ENCODE results near the gene UGGT1. TPM values are rescaled to one million over a fixed set of nuclear protein-coding genes. Genes with fewer than 3 reads are reported as not detected.
"Not testable (repeated sequence)": the region's sequence is repeated elsewhere in the genome, so short reads cannot be mapped to it uniquely, and the experiment has no call there.

The UGGT1 gene
- total RNA-seq, 1 experiment from 2014 or later = 55.9 TPM

- Histone ChIP-seq H3K4me2 (ENCODE audit: insufficient read depth, insufficient read length, low read length) (no peak overlapping the region), H2BK5ac (ENCODE audit: insufficient read length, low read length) (no peak overlapping the region), H3K9me3 (ENCODE audit: control insufficient read depth, low read depth, low read length) (no peaks in the 10 kb centered on the region), H3K79me2 (ENCODE audit: insufficient read depth, low read length) (no peaks in the 10 kb centered on the region), H2BK120ac (ENCODE audit: low read depth, low read length, poor library complexity, severe bottlenecking) (no peak overlapping the region), H3K4ac (ENCODE audit: low read depth, low read length) (no peak overlapping the region), H2BK12ac (ENCODE audit: insufficient read length, low read depth, low read length) (no peak overlapping the region), H2AK5ac (ENCODE audit: insufficient read length, low read length) (no peak overlapping the region), H3T11ph (ENCODE audit: low read length) (no peak overlapping the region), H3K79me1 (ENCODE audit: insufficient read depth, low read depth, low read length, poor library complexity, severe bottlenecking) (no peaks in the 10 kb centered on the region), H4K8ac (replicated peaks; ENCODE audit: insufficient read length, low read depth, low read length) (no peak overlapping the region), H2BK15ac (ENCODE audit: low read depth, low read length) (no peak overlapping the region), H4K20me1 (ENCODE audit: control insufficient read depth, insufficient read depth, insufficient read length) (no peaks in the 10 kb centered on the region), H3K18ac (ENCODE audit: insufficient read length, low read depth, low read length) (no peak overlapping the region), H3K14ac (ENCODE audit: insufficient read depth, low read length) (no peak overlapping the region), H4K91ac (ENCODE audit: insufficient read length, low read depth, low read length) (no peak overlapping the region), H3K9ac (ENCODE audit: extremely low read depth, insufficient read length, low read length) (no peak overlapping the region), H3K27me3 (ENCODE audit: insufficient read depth, low read length) (no peaks in the 10 kb centered on the region), H3K27ac (ENCODE audit: insufficient read length, low read depth, low read length) (no peak overlapping the region), H3K56ac (ENCODE audit: insufficient read length, low read depth, low read length) (no peak overlapping the region), H3K23me2 (ENCODE audit: insufficient read length, low read depth, low read length, poor library complexity, severe bottlenecking) (no peaks in the 10 kb centered on the region), H3K4me1 (ENCODE audit: insufficient read depth, low read length) (no peaks in the 10 kb centered on the region), H2AFZ (ENCODE audit: low read length) (no peak overlapping the region), H4K5ac (ENCODE audit: insufficient read length, low read depth, low read length) (no peak overlapping the region), H3K23ac (ENCODE audit: insufficient read length, low read depth, low read length) (no peak overlapping the region), H2BK20ac (ENCODE audit: low read depth, low read length, poor library complexity, severe bottlenecking) (no peak overlapping the region)
- Mint-ChIP-seq H3K27ac (no peak overlapping the region), H3K4me1 (no peaks in the 10 kb centered on the region), H3K9me3 (peaks cover 41 to 46% of the 10 kb centered on the region in 2 experiments), H3K27me3 (ENCODE audit: low read depth) (peaks cover 20% of the 10 kb centered on the region), H3K36me3 (ENCODE audit: insufficient read depth in 1 of 3, low read depth in 3 of 3) (peaks cover 0 to 8% (median 2%) of the 10 kb centered on the region in 3 experiments; a peak in 6 of 7 replicates), H3K4me3 (no peak overlapping the region)
- DNase-seq = no peak
- WGBS (ENCODE audit: extremely low coverage, insufficient read length, low lambda C conversion rate) = no CpG with 5 or more reads among the region's 23 CpGs
- TF ChIP-seq CTCF (conservative IDR thresholded peaks at IDR 0.05) = no peak
Measured at GRCh38 chr2:128208023-128208422, 117.0 kb downstream of the UGGT1 start.

GRCh38 chr2:128208631-128209324 lies 117.8 kb downstream of the UGGT1 start:
- H3K23ac ChIP-seq (ENCODE audit: insufficient read length, low read depth, low read length); H3K27me3 ChIP-seq (ENCODE audit: insufficient read depth, low read length); H3K79me2 ChIP-seq (ENCODE audit: insufficient read depth, low read length); H4K5ac ChIP-seq (ENCODE audit: insufficient read length, low read depth, low read length); H3K9me3 ChIP-seq (ENCODE audit: control insufficient read depth, low read depth, low read length); H2BK20ac ChIP-seq (ENCODE audit: low read depth, low read length, poor library complexity, severe bottlenecking); H3K4me1 Mint-ChIP-seq; H3K4me1 ChIP-seq (ENCODE audit: insufficient read depth, low read length); H3K9ac ChIP-seq (ENCODE audit: extremely low read depth, insufficient read length, low read length); H3K23me2 ChIP-seq (ENCODE audit: insufficient read length, low read depth, low read length, poor library complexity, severe bottlenecking); H3K27ac ChIP-seq (ENCODE audit: insufficient read length, low read depth, low read length); H3K18ac ChIP-seq (ENCODE audit: insufficient read length, low read depth, low read length); H2AK5ac ChIP-seq (ENCODE audit: insufficient read length, low read length); H3K27ac Mint-ChIP-seq; H4K8ac ChIP-seq (replicated peaks; ENCODE audit: insufficient read length, low read depth, low read length); DNase-seq; H2BK120ac ChIP-seq (ENCODE audit: low read depth, low read length, poor library complexity, severe bottlenecking); H3K14ac ChIP-seq (ENCODE audit: insufficient read depth, low read length); H3K36me3 Mint-ChIP-seq (ENCODE audit: insufficient read depth in 1 of 3, low read depth in 3 of 3); H2AFZ ChIP-seq (ENCODE audit: low read length); H4K91ac ChIP-seq (ENCODE audit: insufficient read length, low read depth, low read length); H3K4ac ChIP-seq (ENCODE audit: low read depth, low read length); H3K56ac ChIP-seq (ENCODE audit: insufficient read length, low read depth, low read length); H3K79me1 ChIP-seq (ENCODE audit: insufficient read depth, low read depth, low read length, poor library complexity, severe bottlenecking); H3T11ph ChIP-seq (ENCODE audit: low read length); H2BK15ac ChIP-seq (ENCODE audit: low read depth, low read length); H3K4me2 ChIP-seq (ENCODE audit: insufficient read depth, insufficient read length, low read length); H2BK5ac ChIP-seq (ENCODE audit: insufficient read length, low read length); H3K4me3 Mint-ChIP-seq; H2BK12ac ChIP-seq (ENCODE audit: insufficient read length, low read depth, low read length); H4K20me1 ChIP-seq (ENCODE audit: control insufficient read depth, insufficient read depth, insufficient read length): not testable (repeated sequence)
- peaks cover 41 to 46% of the 10 kb centered on the region in 2 experiments for H3K9me3 Mint-ChIP-seq
- peaks cover 20% of the 10 kb centered on the region for H3K27me3 Mint-ChIP-seq (ENCODE audit: low read depth)
- no CpG with 5 or more reads among the region's 22 CpGs for WGBS (ENCODE audit: extremely low coverage, insufficient read length, low lambda C conversion rate)

Data from H9 (cell line).